Gastrocnemius medialis (tissue), 4 donors: ENCODE data around the gene ANKS1B. TPM values are rescaled to one million over a fixed set of nuclear protein-coding genes. Genes with fewer than 3 reads are reported as not detected.

Experiments
- ATAC-seq, 2 donors: fragments of 150-250 bp; one replicate each; pipeline ENCODE4 v1.9.1; 2016
- DNase-seq, 2 donors: peaks; one replicate each; pipeline ENCODE4 v3.0.0-alpha.2; 2019
- H3K27ac ChIP-seq, 4 donors: fragments of 200-600 bp; sonication (generic); 1 replicate in 1 of 4; 2 replicates in 3 of 4; pipeline ENCODE4 v1.5.1; 2016 to 2018; ENCODE audit warnings: mild to moderate bottlenecking in 2 of 4, moderate library complexity in 1 of 4
- H3K27me3 ChIP-seq, 3 donors: fragments of 200-600 bp; sonication (generic) in 2 of 3; 1 replicate in 1 of 3; 2 replicates in 2 of 3; pipeline versions ENCODE4 v1.5.1 to v1.6.0; 2016 to 2019; ENCODE audit warnings: mild to moderate bottlenecking in 1 of 3, moderate library complexity in 1 of 3
- H3K36me3 ChIP-seq, 2 donors: fragments of 200-600 bp; sonication (generic) in 1 of 2; one replicate each; pipeline ENCODE4 v1.5.1; 2017 to 2018
- H3K4me1 ChIP-seq, 2 donors: fragments of 200-600 bp; sonication (generic) in 1 of 2; one replicate each; pipeline ENCODE4 v1.5.1; 2016 to 2017; ENCODE audit warnings: mild to moderate bottlenecking in 2 of 2
- H3K4me3 ChIP-seq, 4 donors: fragments of 200-600 bp; sonication (generic) in 3 of 4; 1 replicate in 1 of 4; 2 replicates in 3 of 4; pipeline ENCODE4 v1.5.1; 2016 to 2019; ENCODE audit warnings: mild to moderate bottlenecking in 2 of 4
- H3K9me3 ChIP-seq, 3 donors: fragments of 200-600 bp; sonication (generic) in 2 of 3; 1 replicate in 1 of 3; 2 replicates in 2 of 3; pipeline ENCODE4 v1.5.1; 2016 to 2019
- POLR2A ChIP-seq, 2 donors: fragments of 450-650 bp; IDR thresholded peaks; one replicate each; pipeline ENCODE4 v1.6.1; 2017; ENCODE audit warnings: antibody characterized with exemption in 2 of 2, mild to moderate bottlenecking in 2 of 2, moderate library complexity in 2 of 2
- in situ Hi-C, 4 donors: fragments of 200-750 bp; cut with MboI; loops; one replicate each; pipeline versions ENCODE4 v1.15.0 to v1.8.0; 2017; ENCODE audit warnings: low sequenced_read_pairs in 4 of 4
- intact Hi-C: fragments of 100-400 bp; cut with DNase I; formaldehyde crosslinking; loops from one replicate; pipeline ENCODE4 v1.15.1; 2023; ENCODE audit warnings: low total_unique reads
- total RNA-seq, 4 donors: library from RNA; depleted of rRNA; stranded (reverse); fragments of >200 nt; gene quantifications; one replicate each; pipeline versions ENCODE4 v1.1.0 to v1.2.3, GENCODE V29; 2016
- TF ChIP-seq, protein P1 (sequence below), 5 experiments: fragments of 450-650 bp in 3 of 5; fragments of 200-600 bp in 2 of 5; sonication (generic) in 2 of 5; IDR thresholded peaks in 4 of 5; conservative IDR thresholded peaks in 1 of 5; 1 replicate in 4 of 5; 2 replicates in 1 of 5; pipeline ENCODE4 v1.5.1; 2016 to 2019; ENCODE audit warnings: antibody characterized with exemption in 5 of 5, mild to moderate bottlenecking in 3 of 5, moderate library complexity in 3 of 5

ANKS1B gene
- total RNA-seq, 4 donors from 2014 or later, result 3.9 to 14.5 (median 5.7) TPM

DNA sequence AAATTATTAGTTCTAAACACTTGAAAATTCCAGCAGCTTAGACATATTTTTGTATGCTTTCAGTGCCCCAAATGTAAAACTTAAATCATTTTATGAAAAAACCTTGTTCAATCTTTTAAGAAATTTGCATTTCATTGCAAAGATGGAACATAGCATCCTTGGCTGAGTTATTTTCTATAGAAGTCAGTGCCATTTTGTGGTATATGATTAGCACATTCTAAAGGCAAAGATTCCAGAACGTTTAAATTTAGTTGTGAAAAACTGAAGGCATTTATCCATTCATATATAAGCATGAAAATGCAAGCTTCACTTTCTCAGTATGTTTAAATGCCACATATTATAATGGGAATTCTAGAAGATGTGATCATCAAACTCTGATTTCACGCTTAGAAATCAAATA lies 1007.5 kb downstream of the ANKS1B start:
- intact Hi-C loops (no loop called here), in situ Hi-C loops (loop anchor here in 3 of 4 donors (25.0 kb wide), 3 partner anchors 240 to 415 kb away; no protein-coding TSS in a partner anchor)
- no peak for ATAC-seq
- TF ChIP-seq POLR2A (IDR thresholded peaks at IDR 0.05), result no peak
- TF ChIP-seq, protein P1, sequence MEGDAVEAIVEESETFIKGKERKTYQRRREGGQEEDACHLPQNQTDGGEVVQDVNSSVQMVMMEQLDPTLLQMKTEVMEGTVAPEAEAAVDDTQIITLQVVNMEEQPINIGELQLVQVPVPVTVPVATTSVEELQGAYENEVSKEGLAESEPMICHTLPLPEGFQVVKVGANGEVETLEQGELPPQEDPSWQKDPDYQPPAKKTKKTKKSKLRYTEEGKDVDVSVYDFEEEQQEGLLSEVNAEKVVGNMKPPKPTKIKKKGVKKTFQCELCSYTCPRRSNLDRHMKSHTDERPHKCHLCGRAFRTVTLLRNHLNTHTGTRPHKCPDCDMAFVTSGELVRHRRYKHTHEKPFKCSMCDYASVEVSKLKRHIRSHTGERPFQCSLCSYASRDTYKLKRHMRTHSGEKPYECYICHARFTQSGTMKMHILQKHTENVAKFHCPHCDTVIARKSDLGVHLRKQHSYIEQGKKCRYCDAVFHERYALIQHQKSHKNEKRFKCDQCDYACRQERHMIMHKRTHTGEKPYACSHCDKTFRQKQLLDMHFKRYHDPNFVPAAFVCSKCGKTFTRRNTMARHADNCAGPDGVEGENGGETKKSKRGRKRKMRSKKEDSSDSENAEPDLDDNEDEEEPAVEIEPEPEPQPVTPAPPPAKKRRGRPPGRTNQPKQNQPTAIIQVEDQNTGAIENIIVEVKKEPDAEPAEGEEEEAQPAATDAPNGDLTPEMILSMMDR (IDR thresholded peaks at IDR 0.05 in 4 of 5, conservative IDR thresholded peaks at IDR 0.05 in 1 of 5), result no peak
- no peaks in the 10 kb centered on the region for H3K36me3 ChIP-seq
- H3K27me3 ChIP-seq, result no peaks in the 10 kb centered on the region
- H3K4me1 ChIP-seq, result no peaks in the 10 kb centered on the region
- H3K27ac ChIP-seq, result no peak overlapping the region
- no peak overlapping the region for H3K4me3 ChIP-seq
- DNase-seq, result no peak
- H3K9me3 ChIP-seq, result no peaks in the 10 kb centered on the region

DNA sequence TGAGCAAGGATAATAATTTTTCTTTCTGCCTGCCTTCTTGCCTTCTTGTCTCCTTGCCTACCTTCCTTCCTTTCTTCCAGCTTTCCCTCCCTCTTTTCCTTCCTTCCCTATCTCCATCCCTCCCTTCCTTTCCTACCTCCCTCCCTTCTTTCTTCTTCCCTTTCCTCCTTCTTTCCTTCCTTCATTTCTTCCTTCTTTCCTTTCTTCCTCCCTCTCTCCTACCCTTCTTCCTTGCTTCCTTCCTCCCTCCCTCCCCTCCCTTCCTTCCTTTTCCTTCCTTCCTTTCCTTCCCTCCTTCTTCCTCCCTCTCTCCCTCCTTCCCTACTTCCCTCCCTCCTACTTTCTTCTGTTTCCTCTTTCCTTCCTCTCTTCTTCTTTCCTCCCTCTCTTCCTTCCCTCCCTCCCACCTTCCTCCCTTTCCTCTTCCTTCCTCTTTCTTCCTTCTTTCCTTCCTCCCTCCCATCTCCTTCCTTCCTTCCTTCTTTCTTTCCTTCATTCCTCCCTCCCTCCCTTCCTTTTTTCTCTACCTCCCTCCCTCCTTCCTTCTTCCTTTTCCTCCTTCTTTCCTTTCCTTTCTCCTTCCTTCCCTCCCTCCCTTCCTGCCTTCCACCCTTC lies 1009.9 kb downstream of the ANKS1B start:
- H3K27me3 ChIP-seq, result no peaks in the 10 kb centered on the region
- H3K9me3 ChIP-seq, result no peaks in the 10 kb centered on the region
- H3K27ac ChIP-seq, result no peak overlapping the region
- no peak overlapping the region for H3K4me3 ChIP-seq
- intact Hi-C loops (no loop called here), in situ Hi-C loops (loop anchor here in 3 of 4 donors (25.0 kb wide), 3 partner anchors 238 to 413 kb away; no protein-coding TSS in a partner anchor)
- H3K4me1 ChIP-seq, result no peaks in the 10 kb centered on the region
- H3K36me3 ChIP-seq, result no peaks in the 10 kb centered on the region
- no peak for TF ChIP-seq POLR2A (IDR thresholded peaks at IDR 0.05)
- TF ChIP-seq, protein P1 (IDR thresholded peaks at IDR 0.05 in 4 of 5, conservative IDR thresholded peaks at IDR 0.05 in 1 of 5), result no peak
- no peak for ATAC-seq
- DNase-seq, result no peak

DNA sequence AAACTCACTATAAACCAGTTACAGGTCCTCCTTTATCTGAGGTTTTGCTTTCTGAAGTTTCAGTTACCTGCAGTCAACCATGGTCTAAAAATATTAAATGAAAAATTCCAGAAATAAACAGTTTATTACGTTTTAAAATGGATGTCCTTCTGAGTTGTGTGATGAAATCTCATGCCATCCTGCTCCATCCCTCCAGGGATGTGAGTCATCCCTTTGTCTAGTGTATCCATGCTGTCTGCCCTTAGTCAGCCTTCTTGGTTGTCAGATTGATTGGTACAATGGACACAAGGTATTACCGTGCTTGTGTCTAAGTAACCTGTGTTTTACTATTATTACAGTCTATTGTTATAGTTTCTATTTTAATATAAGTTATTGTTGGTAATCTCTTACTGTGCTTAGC lies 1011.3 kb downstream of the ANKS1B start:
- in situ Hi-C loops, result no loop called here
- intact Hi-C loops, result no loop called here
- TF ChIP-seq, protein P1 (IDR thresholded peaks at IDR 0.05 in 4 of 5, conservative IDR thresholded peaks at IDR 0.05 in 1 of 5), result no peak
- ATAC-seq, result no peak
- no peak for DNase-seq
- Histone ChIP-seq H3K4me1 (no peaks in the 10 kb centered on the region), H3K36me3 (no peaks in the 10 kb centered on the region), H3K27ac (no peak overlapping the region), H3K9me3 (no peaks in the 10 kb centered on the region), H3K27me3 (no peaks in the 10 kb centered on the region), H3K4me3 (no peak overlapping the region)

DNA sequence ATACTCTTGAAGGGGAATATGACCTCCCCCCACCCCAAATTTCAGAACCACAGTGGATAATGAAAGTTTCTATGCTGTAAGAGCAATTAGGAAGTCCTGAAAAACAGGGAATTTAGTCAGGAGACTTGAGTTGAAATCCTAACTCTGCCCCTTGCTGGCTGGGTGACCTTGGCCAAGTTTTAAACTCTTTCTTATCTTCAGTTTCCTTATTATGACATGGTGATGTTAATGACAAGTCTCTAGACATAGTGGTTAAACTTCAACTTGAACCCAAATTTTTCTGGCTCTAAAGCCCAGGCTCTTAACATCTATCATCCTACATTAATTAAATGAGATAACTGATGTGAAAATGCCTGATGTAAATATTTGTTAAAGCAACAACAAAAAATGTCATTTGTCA lies 1013.8 kb downstream of the ANKS1B start:
- Histone ChIP-seq H3K9me3 (no peaks in the 10 kb centered on the region), H3K4me1 (no peaks in the 10 kb centered on the region), H3K4me3 (no peak overlapping the region), H3K27me3 (no peaks in the 10 kb centered on the region), H3K27ac (no peak overlapping the region), H3K36me3 (no peaks in the 10 kb centered on the region)
- TF ChIP-seq POLR2A (IDR thresholded peaks at IDR 0.05), result no peak
- TF ChIP-seq, protein P1 (IDR thresholded peaks at IDR 0.05 in 4 of 5, conservative IDR thresholded peaks at IDR 0.05 in 1 of 5), result no peak
- in situ Hi-C loops (no loop called here), intact Hi-C loops (no loop called here)
- no peak for ATAC-seq
- no peak for DNase-seq

DNA sequence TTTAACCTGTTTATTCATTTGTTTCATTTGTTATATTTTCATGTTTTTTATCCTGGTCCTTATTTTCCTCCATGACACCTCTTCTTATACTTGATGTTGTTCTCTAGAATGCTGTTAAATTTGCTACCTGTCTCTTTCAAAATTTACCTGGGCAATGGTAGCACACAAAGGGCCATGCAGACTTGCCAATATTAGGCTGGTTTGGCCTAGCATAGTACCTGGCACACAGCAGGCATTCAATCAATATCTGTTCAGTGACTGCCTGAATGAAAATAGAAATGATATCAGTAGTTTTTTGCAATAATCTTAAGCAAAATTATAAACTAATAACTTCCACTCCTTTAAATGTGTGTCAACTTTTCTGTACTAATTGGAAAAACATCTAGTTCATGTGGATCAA lies 1014.5 kb downstream of the ANKS1B start:
- no peak overlapping the region for H3K27ac ChIP-seq
- H3K9me3 ChIP-seq, result no peaks in the 10 kb centered on the region
- no peak overlapping the region for H3K4me3 ChIP-seq
- TF ChIP-seq, protein P1 (IDR thresholded peaks at IDR 0.05 in 4 of 5, conservative IDR thresholded peaks at IDR 0.05 in 1 of 5), result no peak
- no peak for TF ChIP-seq POLR2A (IDR thresholded peaks at IDR 0.05)
- in situ Hi-C loops (no loop called here), intact Hi-C loops (no loop called here)
- DNase-seq (no peak), ATAC-seq (no peak)
- H3K36me3 ChIP-seq, result no peaks in the 10 kb centered on the region
- no peaks in the 10 kb centered on the region for H3K27me3 ChIP-seq
- H3K4me1 ChIP-seq, result no peaks in the 10 kb centered on the region
